SU-DHL-6 (cell line): ENCODE results near the gene DLG4.

Source experiments
- CTCF ChIP-seq: fragments of 200-600 bp; sonication (generic); IDR thresholded peaks from one replicate; pipeline ENCODE4 v1.5.1; 2017; ENCODE audit warnings: antibody characterized with exemption, mild to moderate bottlenecking, low read length, moderate library complexity; ENCODE audit not compliant: insufficient read depth, poor library complexity, severe bottlenecking
- EZH2phosphoT487 ChIP-seq: fragments of 200-600 bp; sonication (generic), shearing (Covaris generic); conservative IDR thresholded peaks from 2 replicates; pipeline ENCODE4 v1.6.1; 2018; ENCODE audit warnings: mild to moderate bottlenecking, antibody characterized with exemption, low read length, moderate library complexity, mixed read lengths

- TF ChIP-seq CTCF = no peak
- no peak for TF ChIP-seq EZH2phosphoT487
Measured at GRCh38 chr17:7246779-7247178, 27.1 kb upstream of the DLG4 start.
